ENCODE measurements around the gene MOB2.
"Not testable (repeated sequence)": the region's sequence is repeated elsewhere in the genome, so short reads cannot be mapped to it uniquely, and the experiment has no call there.

Gene MOB2

GRCh38 chr11:1517117-1518005 lies 30.8 kb upstream of the MOB2 start:
- no peak for DNase-seq

GRCh38 chr11:1516273-1517067 lies 29.9 kb upstream of the MOB2 start:
- DNase-seq, result no peak

DNA sequence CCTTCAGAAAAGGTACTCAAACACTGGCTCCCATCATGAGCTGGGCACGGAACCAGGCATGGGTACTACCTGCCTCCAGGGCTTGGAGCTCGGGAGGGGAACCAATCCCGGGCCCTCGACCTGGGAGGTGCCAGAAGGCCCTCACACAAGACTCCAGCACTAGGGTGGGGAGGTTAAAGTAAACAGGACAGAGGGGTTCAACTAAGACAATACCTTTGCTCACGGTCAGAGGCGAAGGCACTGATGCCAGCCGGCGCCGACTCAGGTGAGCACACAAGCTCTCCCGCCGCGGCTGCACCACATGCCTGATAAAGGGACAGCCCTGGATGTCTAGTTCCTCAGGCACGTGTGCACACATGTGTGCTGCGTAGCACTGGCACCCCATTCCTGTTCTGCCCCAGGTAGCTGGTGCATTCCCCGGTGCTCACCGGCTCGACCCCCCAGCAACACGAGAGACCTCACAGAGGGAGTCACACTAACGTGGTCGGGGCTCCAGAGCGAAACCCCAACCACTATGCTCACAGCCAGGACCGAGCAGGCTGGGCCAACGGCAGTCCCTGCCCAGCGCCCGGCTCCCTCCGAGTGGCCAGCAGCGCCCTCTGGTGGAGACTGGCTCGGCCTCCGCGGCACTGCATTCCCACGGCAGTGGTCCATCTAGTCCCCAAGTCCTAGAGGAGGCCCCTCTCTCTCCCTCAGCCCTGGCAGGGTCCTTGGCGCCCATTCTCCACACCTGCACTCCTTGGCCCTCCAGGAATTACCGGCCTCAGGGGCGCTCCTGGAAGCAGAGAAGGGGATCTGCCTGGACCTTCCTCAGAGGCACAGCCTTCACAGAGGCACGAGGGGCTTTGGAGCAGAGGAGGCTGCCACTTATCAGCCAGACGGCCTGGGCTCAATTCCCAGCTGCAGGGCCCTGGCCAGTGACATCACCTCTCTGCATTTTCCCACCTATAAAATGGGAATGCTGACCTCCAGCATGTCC lies 28.8 kb upstream of the MOB2 start:
- DNase-seq, result peak; percentile 8

DNA sequence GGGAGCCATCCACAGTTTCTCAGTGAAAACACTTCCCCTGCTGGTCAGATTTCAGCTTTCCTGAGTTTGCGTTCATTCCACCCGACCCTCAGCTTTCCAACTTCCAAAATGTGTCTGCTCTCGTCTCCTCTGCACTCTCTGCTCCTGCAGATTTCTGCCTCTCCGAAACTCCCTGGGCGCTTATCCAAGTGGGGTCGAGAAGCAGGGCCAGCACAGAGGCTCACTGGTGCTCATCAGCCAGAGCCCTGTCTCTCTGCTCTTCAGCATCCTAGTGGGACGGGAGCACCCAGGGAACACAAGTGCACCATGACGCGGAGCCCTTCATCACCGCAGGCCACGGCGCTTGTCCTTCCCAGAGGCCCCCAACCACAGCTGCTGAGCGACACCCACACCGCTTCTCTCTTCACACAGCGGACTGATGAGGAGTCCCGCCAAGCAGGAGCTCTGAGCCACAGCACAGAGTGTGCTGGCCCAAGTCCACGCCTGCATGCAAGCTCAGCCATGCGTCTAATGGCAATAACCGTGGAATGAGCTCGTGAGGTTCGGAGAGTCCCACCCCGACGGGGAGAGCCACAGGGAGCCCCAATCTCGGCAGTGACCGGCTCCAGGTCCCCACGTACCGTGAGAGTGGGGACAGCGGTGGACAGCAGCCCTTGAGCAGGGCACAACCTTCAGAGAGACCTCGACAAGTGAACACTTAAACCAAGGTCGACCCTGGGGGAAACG lies 27.9 kb upstream of the MOB2 start:
- peak; percentile 15 for DNase-seq

DNA sequence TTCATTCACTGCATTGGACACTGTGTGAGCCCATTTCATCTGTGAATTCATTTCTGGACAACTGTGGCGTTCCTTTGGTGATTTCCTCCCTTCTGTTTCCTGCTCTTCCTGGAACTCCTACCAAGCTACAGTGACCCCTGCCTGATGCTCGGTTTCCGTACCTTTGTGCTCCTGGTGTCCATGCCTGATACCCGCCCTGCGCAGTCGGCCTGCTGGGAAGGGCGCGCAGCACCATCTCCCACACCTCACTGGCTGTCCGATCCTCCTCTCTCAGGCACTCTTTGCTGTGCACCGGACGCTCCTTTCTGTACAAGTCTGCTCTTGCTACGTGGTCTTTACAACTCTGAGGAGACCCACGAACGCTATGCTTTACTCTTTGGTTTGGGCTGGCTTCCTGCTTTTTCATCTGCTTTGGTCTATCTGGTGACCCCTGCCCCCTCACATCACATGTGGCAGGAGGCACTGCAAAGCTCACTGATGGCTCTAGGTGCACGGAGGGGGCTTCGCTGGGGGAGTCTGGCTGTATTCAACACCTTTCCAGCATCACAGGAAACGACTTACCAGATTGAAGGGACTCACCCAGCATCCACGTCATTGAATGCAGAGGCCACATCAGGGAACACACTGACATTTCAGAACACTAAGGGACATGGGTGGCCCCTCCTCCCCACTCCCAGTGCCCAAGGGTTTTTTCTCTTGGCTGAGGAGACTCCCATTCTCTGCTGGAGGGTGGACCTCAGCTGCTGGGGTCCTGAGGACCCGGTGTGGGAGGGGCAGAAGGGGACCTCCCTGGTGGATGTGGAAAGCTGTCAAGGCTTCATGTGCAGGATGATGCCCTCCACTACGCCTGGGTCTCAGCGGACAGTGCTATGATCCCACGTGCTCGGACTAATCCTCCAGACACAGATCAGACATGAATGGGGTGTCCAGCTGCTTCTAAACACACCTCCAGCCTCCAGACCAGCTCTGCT lies 27.0 kb upstream of the MOB2 start:
- DNase-seq, result no peak

GRCh38 chr11:1512531-1513258 lies 26.1 kb upstream of the MOB2 start:
- DNase-seq, result not testable (repeated sequence)

GRCh38 chr11:1511937-1512496 lies 25.4 kb upstream of the MOB2 start:
- no peak for DNase-seq

DNA sequence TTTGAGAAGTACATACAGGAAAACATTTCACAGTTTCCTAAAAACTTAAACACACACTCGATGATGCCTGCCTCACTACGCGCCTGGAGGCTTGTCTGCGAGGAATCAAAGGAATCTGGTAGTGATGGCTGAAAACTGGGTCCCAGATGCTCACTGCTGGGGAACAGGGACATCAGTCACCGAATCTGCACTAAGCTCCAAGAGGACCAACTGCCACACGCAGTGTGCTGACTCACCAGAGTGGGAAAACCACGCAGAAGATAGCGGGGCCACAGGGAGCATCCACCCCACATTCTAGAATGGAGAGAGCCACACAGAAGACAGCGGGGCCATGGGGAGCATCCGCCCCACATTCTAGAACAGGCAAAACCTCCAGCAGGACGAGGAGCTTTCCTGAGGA lies 24.3 kb upstream of the MOB2 start:
- DNase-seq, result no peak

GRCh38 chr11:1510351-1510750 lies 23.8 kb upstream of the MOB2 start:
- DNase-seq, result not testable (repeated sequence)

GRCh38 chr11:1509626-1510255 lies 23.2 kb upstream of the MOB2 start:
- DNase-seq, result no peak

GRCh38 chr11:1508986-1509385 lies 22.4 kb upstream of the MOB2 start:
- DNase-seq, result no peak

GRCh38 chr11:1508491-1508891 lies 21.9 kb upstream of the MOB2 start:
- no peak for DNase-seq

GRCh38 chr11:1507381-1508140 lies 21.0 kb upstream of the MOB2 start:
- no peak for DNase-seq

- DNase-seq, result no peak
Observed at GRCh38 chr11:1506981-1507380, 20.4 kb upstream of the MOB2 start.

- no peak for DNase-seq
Observed at GRCh38 chr11:1505480-1505879, 18.9 kb upstream of the MOB2 start.

DNA sequence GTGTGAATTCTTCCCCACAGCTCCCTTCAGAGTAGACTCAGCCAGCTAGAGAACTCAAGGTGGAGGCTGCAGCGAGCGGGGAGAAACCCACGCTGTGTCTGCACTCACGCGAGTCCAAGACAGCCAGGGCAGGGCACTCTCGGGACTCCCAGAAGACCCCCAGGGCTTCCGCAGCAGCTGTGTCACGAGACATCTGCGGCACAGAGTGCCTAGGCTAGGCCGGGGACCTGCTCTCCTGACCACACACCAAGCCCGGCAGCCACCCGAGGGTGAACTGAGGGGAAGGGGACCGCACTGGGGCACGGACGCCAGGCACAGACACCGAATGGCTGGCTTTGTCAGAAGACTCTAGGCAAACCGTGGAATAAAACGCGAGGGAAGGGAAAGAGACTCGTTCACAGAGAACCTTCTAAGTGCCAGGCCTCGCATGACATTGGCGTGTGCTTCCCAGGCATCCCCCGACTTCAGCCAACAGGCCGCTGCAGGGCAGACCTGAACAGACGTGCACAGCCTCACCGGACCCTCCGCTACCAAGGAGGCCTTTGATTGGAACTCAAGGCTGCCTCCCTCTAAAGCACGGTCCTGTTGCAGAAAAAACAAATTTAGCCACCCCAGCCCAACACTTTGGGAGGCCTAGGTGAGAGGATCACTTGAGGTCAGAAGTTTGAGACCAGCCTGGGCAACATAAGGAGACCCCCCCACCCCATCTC lies 18.2 kb upstream of the MOB2 start:
- no peak for DNase-seq

DNA sequence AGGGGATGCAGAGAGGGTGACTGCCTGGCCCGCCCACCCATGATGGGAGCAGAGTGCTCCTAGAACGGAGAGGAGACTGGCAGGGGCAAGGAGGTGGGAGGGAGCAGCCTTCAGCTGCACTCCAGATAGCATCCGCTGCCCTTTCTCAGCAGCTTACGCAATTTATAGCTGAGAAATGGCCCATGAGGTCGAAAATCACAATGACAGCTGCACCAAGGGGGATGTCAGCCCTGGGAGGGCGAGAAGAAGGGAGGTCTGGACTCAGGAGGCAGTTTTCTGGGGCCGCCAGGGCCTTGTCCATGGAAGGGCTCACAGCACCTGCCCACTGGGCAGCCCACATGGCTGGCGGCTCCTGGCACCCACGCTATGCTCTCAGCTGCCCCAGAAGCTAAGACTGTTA lies 17.6 kb upstream of the MOB2 start:
- DNase-seq, result no peak

DNA sequence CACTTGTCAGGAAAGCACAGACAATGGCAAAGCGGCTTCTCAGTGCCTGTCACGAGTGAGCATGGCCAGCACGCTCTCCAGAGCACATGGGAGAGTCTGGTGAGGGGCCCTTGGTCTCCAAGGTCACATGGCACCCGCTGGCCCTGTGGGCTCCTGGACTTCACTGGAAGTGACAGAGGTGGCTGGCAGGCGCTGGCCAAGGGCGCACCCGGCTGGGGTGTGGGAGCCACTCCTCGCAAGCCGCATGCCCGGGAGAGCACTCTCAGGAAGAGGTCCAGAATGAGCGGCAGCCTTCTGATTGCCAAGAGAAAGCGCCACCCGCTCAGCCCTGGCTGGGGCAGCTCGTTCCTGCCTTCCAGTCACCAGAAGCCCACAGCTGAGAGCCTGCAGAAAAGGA lies 17.1 kb upstream of the MOB2 start:
- no peak for DNase-seq
